Measurements from ENCODE around the gene KSR2. TPM values are rescaled to one million over a fixed set of nuclear protein-coding genes. Genes with fewer than 3 reads are reported as not detected.

The KSR2 gene
- total RNA-seq, 2 experiments from 2014 or later = not detected

GRCh38 chr12:117518594-117519270 is 450.1 kb downstream of the KSR2 start:
- ATAC-seq (no peak), DNase-seq (no peak)
- POLR2A ChIA-PET = no interaction called here
- H3K4me3 Mint-ChIP-seq = no peak overlapping the region
- no peak overlapping the region for H3K27ac Mint-ChIP-seq
- H3K36me3 Mint-ChIP-seq (ENCODE audit: low read depth) = no peaks in the 10 kb centered on the region
- CTCF ChIA-PET = no interaction called here
- no peaks in the 10 kb centered on the region for H3K27me3 Mint-ChIP-seq (ENCODE audit: low read depth)
- no peaks in the 10 kb centered on the region for H3K9me3 Mint-ChIP-seq (ENCODE audit: insufficient read depth)
- no peaks in the 10 kb centered on the region for H3K4me1 Mint-ChIP-seq (ENCODE audit: low read depth)

GRCh38 chr12:117517219-117517739 is 451.5 kb downstream of the KSR2 start:
- H3K4me1 Mint-ChIP-seq (ENCODE audit: low read depth) = no peaks in the 10 kb centered on the region
- ChIA-PET CTCF (no interaction called here), POLR2A (no interaction called here)
- ATAC-seq (no peak), DNase-seq (no peak)
- no peak overlapping the region for H3K4me3 Mint-ChIP-seq
- H3K27ac Mint-ChIP-seq = no peak overlapping the region
- no peaks in the 10 kb centered on the region for H3K27me3 Mint-ChIP-seq (ENCODE audit: low read depth)
- no peaks in the 10 kb centered on the region for H3K36me3 Mint-ChIP-seq (ENCODE audit: low read depth)
- no peaks in the 10 kb centered on the region for H3K9me3 Mint-ChIP-seq (ENCODE audit: insufficient read depth)

- DNase-seq (no peak), ATAC-seq (no peak)
- Mint-ChIP-seq H3K9me3 (ENCODE audit: insufficient read depth) (no peaks in the 10 kb centered on the region), H3K4me3 (no peak overlapping the region), H3K36me3 (ENCODE audit: low read depth) (no peaks in the 10 kb centered on the region), H3K4me1 (ENCODE audit: low read depth) (no peaks in the 10 kb centered on the region), H3K27ac (no peak overlapping the region), H3K27me3 (ENCODE audit: low read depth) (no peaks in the 10 kb centered on the region)
- ChIA-PET CTCF (no interaction called here), POLR2A (no interaction called here)
These were observed 452.8 kb downstream of the KSR2 start for GRCh38 chr12:117516034-117516433.

- H3K4me3 Mint-ChIP-seq = no peak overlapping the region
- no peak for ATAC-seq
- no peaks in the 10 kb centered on the region for H3K27me3 Mint-ChIP-seq (ENCODE audit: low read depth)
- DNase-seq = no peak
- no peak overlapping the region for H3K27ac Mint-ChIP-seq
- CTCF ChIA-PET = interaction anchor here (1.7 kb wide), 1 partner anchor 74 kb away, joined by 3 read pairs; no protein-coding TSS in a partner anchor
- no peaks in the 10 kb centered on the region for H3K9me3 Mint-ChIP-seq (ENCODE audit: insufficient read depth)
- H3K4me1 Mint-ChIP-seq (ENCODE audit: low read depth) = no peaks in the 10 kb centered on the region
- POLR2A ChIA-PET = no interaction called here
- no peaks in the 10 kb centered on the region for H3K36me3 Mint-ChIP-seq (ENCODE audit: low read depth)
These were observed 454.8 kb downstream of the KSR2 start for GRCh38 chr12:117514016-117514415.

GRCh38 chr12:117513353-117513752 is 455.4 kb downstream of the KSR2 start:
- Mint-ChIP-seq H3K4me3 (no peak overlapping the region), H3K36me3 (ENCODE audit: low read depth) (no peaks in the 10 kb centered on the region), H3K27me3 (ENCODE audit: low read depth) (no peaks in the 10 kb centered on the region), H3K4me1 (ENCODE audit: low read depth) (no peaks in the 10 kb centered on the region), H3K27ac (no peak overlapping the region), H3K9me3 (ENCODE audit: insufficient read depth) (no peaks in the 10 kb centered on the region)
- no peak for DNase-seq
- CTCF ChIA-PET = interaction anchor here (1.7 kb wide), 1 partner anchor 74 kb away, joined by 3 read pairs; no protein-coding TSS in a partner anchor
- ATAC-seq = no peak
- POLR2A ChIA-PET = no interaction called here

- Mint-ChIP-seq H3K36me3 (ENCODE audit: low read depth) (no peaks in the 10 kb centered on the region), H3K9me3 (ENCODE audit: insufficient read depth) (no peaks in the 10 kb centered on the region), H3K4me1 (ENCODE audit: low read depth) (no peaks in the 10 kb centered on the region), H3K4me3 (no peak overlapping the region), H3K27ac (no peak overlapping the region), H3K27me3 (ENCODE audit: low read depth) (no peaks in the 10 kb centered on the region)
- DNase-seq (no peak), ATAC-seq (no peak)
- ChIA-PET POLR2A (no interaction called here), CTCF (interaction anchor here (0.6 kb wide), 1 partner anchor 85 kb away, joined by 3 read pairs; no protein-coding TSS in a partner anchor)
These were observed 460.3 kb downstream of the KSR2 start for GRCh38 chr12:117508468-117508867.

GRCh38 chr12:117507548-117507947 is 461.2 kb downstream of the KSR2 start:
- CTCF ChIA-PET = no interaction called here
- POLR2A ChIA-PET = no interaction called here
- H3K36me3 Mint-ChIP-seq (ENCODE audit: low read depth) = no peaks in the 10 kb centered on the region
- ATAC-seq (no peak), DNase-seq (no peak)
- H3K4me3 Mint-ChIP-seq = no peak overlapping the region
- H3K4me1 Mint-ChIP-seq (ENCODE audit: low read depth) = no peaks in the 10 kb centered on the region
- no peaks in the 10 kb centered on the region for H3K9me3 Mint-ChIP-seq (ENCODE audit: insufficient read depth)
- H3K27ac Mint-ChIP-seq = no peak overlapping the region
- H3K27me3 Mint-ChIP-seq (ENCODE audit: low read depth) = no peaks in the 10 kb centered on the region

- CTCF ChIA-PET = no interaction called here
- Mint-ChIP-seq H3K4me3 (no peak overlapping the region), H3K27me3 (ENCODE audit: low read depth) (no peaks in the 10 kb centered on the region), H3K9me3 (ENCODE audit: insufficient read depth) (no peaks in the 10 kb centered on the region), H3K27ac (no peak overlapping the region), H3K36me3 (ENCODE audit: low read depth) (no peaks in the 10 kb centered on the region), H3K4me1 (ENCODE audit: low read depth) (no peaks in the 10 kb centered on the region)
- ATAC-seq (no peak), DNase-seq (no peak)
- POLR2A ChIA-PET = no interaction called here
These were observed 462.5 kb downstream of the KSR2 start for GRCh38 chr12:117506333-117506732.

GRCh38 chr12:117502633-117503032 is 466.2 kb downstream of the KSR2 start:
- DNase-seq (no peak), ATAC-seq (no peak)
- Mint-ChIP-seq H3K27ac (no peak overlapping the region), H3K9me3 (ENCODE audit: insufficient read depth) (no peaks in the 10 kb centered on the region), H3K4me1 (ENCODE audit: low read depth) (no peaks in the 10 kb centered on the region), H3K27me3 (ENCODE audit: low read depth) (no peaks in the 10 kb centered on the region), H3K4me3 (no peak overlapping the region), H3K36me3 (ENCODE audit: low read depth) (no peaks in the 10 kb centered on the region)
- CTCF ChIA-PET = no interaction called here
- POLR2A ChIA-PET = no interaction called here

- DNase-seq = no peak
- ChIA-PET CTCF (no interaction called here), POLR2A (no interaction called here)
- Mint-ChIP-seq H3K27me3 (ENCODE audit: low read depth) (no peaks in the 10 kb centered on the region), H3K27ac (no peak overlapping the region), H3K4me1 (ENCODE audit: low read depth) (no peaks in the 10 kb centered on the region), H3K9me3 (ENCODE audit: insufficient read depth) (no peaks in the 10 kb centered on the region), H3K4me3 (no peak overlapping the region), H3K36me3 (ENCODE audit: low read depth) (no peaks in the 10 kb centered on the region)
- ATAC-seq = no peak
These were observed 466.6 kb downstream of the KSR2 start for GRCh38 chr12:117502233-117502632.

- POLR2A ChIA-PET = no interaction called here
- H3K9me3 Mint-ChIP-seq (ENCODE audit: insufficient read depth) = no peaks in the 10 kb centered on the region
- CTCF ChIA-PET = no interaction called here
- H3K4me1 Mint-ChIP-seq (ENCODE audit: low read depth) = no peaks in the 10 kb centered on the region
- H3K27me3 Mint-ChIP-seq (ENCODE audit: low read depth) = no peaks in the 10 kb centered on the region
- no peak overlapping the region for H3K27ac Mint-ChIP-seq
- ATAC-seq = no peak
- no peak overlapping the region for H3K4me3 Mint-ChIP-seq
- no peaks in the 10 kb centered on the region for H3K36me3 Mint-ChIP-seq (ENCODE audit: low read depth)
- DNase-seq = no peak
These were observed 467.5 kb downstream of the KSR2 start for GRCh38 chr12:117501076-117501869.

- Mint-ChIP-seq H3K9me3 (ENCODE audit: insufficient read depth) (no peaks in the 10 kb centered on the region), H3K4me3 (no peak overlapping the region), H3K36me3 (ENCODE audit: low read depth) (no peaks in the 10 kb centered on the region), H3K27me3 (ENCODE audit: low read depth) (no peaks in the 10 kb centered on the region), H3K4me1 (ENCODE audit: low read depth) (no peaks in the 10 kb centered on the region), H3K27ac (no peak overlapping the region)
- ATAC-seq (no peak), DNase-seq (no peak)
- ChIA-PET POLR2A (no interaction called here), CTCF (no interaction called here)
These were observed 468.9 kb downstream of the KSR2 start for GRCh38 chr12:117499759-117500485.

All from activated CD8-positive, alpha-beta T cell treated with anti-CD3 and anti-CD28 coated beads, Interleukin-2, amount 10 ng/mL, durations not matched to agents 7 days and 5 days (primary cell).